ENCODE data around the gene POU3F3. TPM values are rescaled to one million over a fixed set of nuclear protein-coding genes. Genes with fewer than 3 reads are reported as not detected.

POU3F3 gene
- polyA plus RNA-seq, 1 donor (not counting 4 experiments of a cell fraction or from before 2014, with no cell fraction given) = not detected

- Histone ChIP-seq H4K20me1 (ENCODE audit: control insufficient read depth, extremely low read depth, insufficient read depth, low read length) (no peaks in the 10 kb centered on the region), H3K27me3 (ENCODE audit: control insufficient read depth, extremely low read depth, insufficient read depth, low read length) (no peaks in the 10 kb centered on the region), H3K9me1 (ENCODE audit: control insufficient read depth, extremely low read depth, insufficient read depth, low read length) (no peaks in the 10 kb centered on the region), H3K27ac (ENCODE audit: control insufficient read depth, insufficient read depth, low read length) (no peak overlapping the region), H3K9ac (ENCODE audit: control insufficient read depth, extremely low read depth, insufficient read depth, low read length) (no peak overlapping the region), H3K9me3 (ENCODE audit: control insufficient read depth, low read depth, low read length) (no peaks in the 10 kb centered on the region), H3K36me3 (ENCODE audit: control insufficient read depth in 2 of 2, extremely low read depth in 1 of 2, insufficient read depth in 2 of 2, low read length in 2 of 2) (no peaks in the 10 kb centered on the region), H3K79me2 (ENCODE audit: control insufficient read depth, insufficient read depth, low read length) (no peaks in the 10 kb centered on the region), H2AFZ (ENCODE audit: control insufficient read depth, low read length) (no peak overlapping the region), H3K4me3 (ENCODE audit: control insufficient read depth in 2 of 3, extremely low read depth in 1 of 3, insufficient read depth in 2 of 3, low read depth in 1 of 3, low read length in 3 of 3) (no peak overlapping the region), H3K4me2 (ENCODE audit: control insufficient read depth, extremely low read depth, insufficient read depth, low read depth, low read length) (no peak overlapping the region), H3K4me1 (ENCODE audit: control insufficient read depth, extremely low read depth, insufficient read depth, low read length) (no peaks in the 10 kb centered on the region)
- FAIRE-seq (no peak), DNase-seq (ENCODE audit: low read depth, low spot score) (no peak)
- dilution Hi-C loops (cut with MboI; ENCODE audit: extremely low pct_ligation_motif_present, low sequenced_read_pairs) = no loop called here
- TF ChIP-seq EZH2 (IDR thresholded peaks at IDR 0.05; ENCODE audit: low read length) = no peak
- TF ChIP-seq, protein P1, sequence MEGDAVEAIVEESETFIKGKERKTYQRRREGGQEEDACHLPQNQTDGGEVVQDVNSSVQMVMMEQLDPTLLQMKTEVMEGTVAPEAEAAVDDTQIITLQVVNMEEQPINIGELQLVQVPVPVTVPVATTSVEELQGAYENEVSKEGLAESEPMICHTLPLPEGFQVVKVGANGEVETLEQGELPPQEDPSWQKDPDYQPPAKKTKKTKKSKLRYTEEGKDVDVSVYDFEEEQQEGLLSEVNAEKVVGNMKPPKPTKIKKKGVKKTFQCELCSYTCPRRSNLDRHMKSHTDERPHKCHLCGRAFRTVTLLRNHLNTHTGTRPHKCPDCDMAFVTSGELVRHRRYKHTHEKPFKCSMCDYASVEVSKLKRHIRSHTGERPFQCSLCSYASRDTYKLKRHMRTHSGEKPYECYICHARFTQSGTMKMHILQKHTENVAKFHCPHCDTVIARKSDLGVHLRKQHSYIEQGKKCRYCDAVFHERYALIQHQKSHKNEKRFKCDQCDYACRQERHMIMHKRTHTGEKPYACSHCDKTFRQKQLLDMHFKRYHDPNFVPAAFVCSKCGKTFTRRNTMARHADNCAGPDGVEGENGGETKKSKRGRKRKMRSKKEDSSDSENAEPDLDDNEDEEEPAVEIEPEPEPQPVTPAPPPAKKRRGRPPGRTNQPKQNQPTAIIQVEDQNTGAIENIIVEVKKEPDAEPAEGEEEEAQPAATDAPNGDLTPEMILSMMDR (optimal IDR thresholded peaks at IDR 0.05 in 1 of 3, IDR thresholded peaks at IDR 0.05 in 1 of 3, conservative IDR thresholded peaks at IDR 0.05 in 1 of 3; ENCODE audit: extremely low read depth in 1 of 3, insufficient read depth in 2 of 3, low read length in 3 of 3) = no peak
These were observed 41.6 kb upstream of the POU3F3 start for GRCh38 chr2:104812286-104812685.

DNA sequence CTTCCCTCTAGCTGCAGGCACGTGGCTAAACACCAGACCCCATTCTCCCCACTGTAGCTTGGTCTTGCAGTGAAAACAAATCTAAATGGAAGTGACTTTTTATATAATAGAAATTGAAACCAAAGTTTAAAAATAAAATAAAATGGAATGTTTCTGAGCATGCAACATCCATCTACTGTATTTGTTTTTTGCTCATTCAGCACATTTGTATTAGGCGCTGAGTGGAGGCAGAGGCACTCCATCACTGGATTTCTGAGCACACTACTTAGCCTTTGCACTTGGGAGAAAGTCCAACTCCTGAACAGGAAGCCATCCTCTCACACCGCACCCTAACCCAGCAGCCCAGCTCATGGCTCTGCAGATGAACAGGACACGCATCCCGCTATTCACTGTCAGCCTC, 37.8 kb upstream of the POU3F3 start:
- Histone ChIP-seq H3K79me2 (ENCODE audit: control insufficient read depth, insufficient read depth, low read length) (no peaks in the 10 kb centered on the region), H3K36me3 (ENCODE audit: control insufficient read depth in 2 of 2, extremely low read depth in 1 of 2, insufficient read depth in 2 of 2, low read length in 2 of 2) (no peaks in the 10 kb centered on the region), H3K27me3 (ENCODE audit: control insufficient read depth, extremely low read depth, insufficient read depth, low read length) (no peaks in the 10 kb centered on the region), H3K9ac (ENCODE audit: control insufficient read depth, extremely low read depth, insufficient read depth, low read length) (no peak overlapping the region), H3K9me3 (ENCODE audit: control insufficient read depth, low read depth, low read length) (no peaks in the 10 kb centered on the region), H2AFZ (ENCODE audit: control insufficient read depth, low read length) (no peak overlapping the region), H4K20me1 (ENCODE audit: control insufficient read depth, extremely low read depth, insufficient read depth, low read length) (no peaks in the 10 kb centered on the region), H3K9me1 (ENCODE audit: control insufficient read depth, extremely low read depth, insufficient read depth, low read length) (no peaks in the 10 kb centered on the region), H3K4me1 (ENCODE audit: control insufficient read depth, extremely low read depth, insufficient read depth, low read length) (no peaks in the 10 kb centered on the region), H3K4me3 (ENCODE audit: control insufficient read depth in 2 of 3, extremely low read depth in 1 of 3, insufficient read depth in 2 of 3, low read depth in 1 of 3, low read length in 3 of 3) (no peak overlapping the region), H3K4me2 (ENCODE audit: control insufficient read depth, extremely low read depth, insufficient read depth, low read depth, low read length) (no peak overlapping the region), H3K27ac (ENCODE audit: control insufficient read depth, insufficient read depth, low read length) (no peak overlapping the region)
- DNase-seq (ENCODE audit: low read depth, low spot score) = no peak
- FAIRE-seq = no peak
- dilution Hi-C loops (cut with MboI; ENCODE audit: extremely low pct_ligation_motif_present, low sequenced_read_pairs) = no loop called here
- TF ChIP-seq EZH2 (IDR thresholded peaks at IDR 0.05; ENCODE audit: low read length) = no peak
- TF ChIP-seq, protein P1 (optimal IDR thresholded peaks at IDR 0.05 in 1 of 3, IDR thresholded peaks at IDR 0.05 in 1 of 3, conservative IDR thresholded peaks at IDR 0.05 in 1 of 3; ENCODE audit: extremely low read depth in 1 of 3, insufficient read depth in 2 of 3, low read length in 3 of 3) = no peak

All from keratinocyte (primary cell).